PFSK-1 (cell line): ENCODE data around the gene SPDEF.

Experiments used
- FOXP2 ChIP-seq: optimal IDR thresholded peaks from 2 replicates; pipeline ENCODE3; 2011; ENCODE audit warnings: borderline replicate concordance, control low read depth, inconsistent platforms; ENCODE audit not compliant: insufficient read depth; ENCODE audit errors: extremely low read length, extremely low read depth
- POLR2AphosphoS5 ChIP-seq: IDR thresholded peaks from 2 replicates; pipeline ENCODE4 v1.6.1; 2012; ENCODE audit warnings: low read depth, mild to moderate bottlenecking, control low read depth, low read length, moderate library complexity
- SIN3A ChIP-seq: IDR thresholded peaks from 2 replicates; pipeline ENCODE4 v1.6.1; 2012; ENCODE audit warnings: mild to moderate bottlenecking, low read length, moderate library complexity, borderline replicate concordance; ENCODE audit not compliant: insufficient read depth
- TAF1 ChIP-seq: IDR thresholded peaks from 2 replicates; pipeline ENCODE4 v1.6.1; 2012; ENCODE audit warnings: low read length, control low read depth, borderline replicate concordance; ENCODE audit not compliant: insufficient read depth
- TF ChIP-seq, protein P1 (sequence below), 2 experiments: IDR thresholded peaks; 2 replicates each; pipeline versions ENCODE4 v1.6.1 to v1.8.0; 2011 to 2012; ENCODE audit warnings: low read depth in 2 of 2, low read length in 2 of 2, control low read depth in 1 of 2, inconsistent platforms in 1 of 2, mild to moderate bottlenecking in 1 of 2, moderate library complexity in 1 of 2; ENCODE audit not compliant: insufficient read depth in 1 of 2

Gene SPDEF

DNA sequence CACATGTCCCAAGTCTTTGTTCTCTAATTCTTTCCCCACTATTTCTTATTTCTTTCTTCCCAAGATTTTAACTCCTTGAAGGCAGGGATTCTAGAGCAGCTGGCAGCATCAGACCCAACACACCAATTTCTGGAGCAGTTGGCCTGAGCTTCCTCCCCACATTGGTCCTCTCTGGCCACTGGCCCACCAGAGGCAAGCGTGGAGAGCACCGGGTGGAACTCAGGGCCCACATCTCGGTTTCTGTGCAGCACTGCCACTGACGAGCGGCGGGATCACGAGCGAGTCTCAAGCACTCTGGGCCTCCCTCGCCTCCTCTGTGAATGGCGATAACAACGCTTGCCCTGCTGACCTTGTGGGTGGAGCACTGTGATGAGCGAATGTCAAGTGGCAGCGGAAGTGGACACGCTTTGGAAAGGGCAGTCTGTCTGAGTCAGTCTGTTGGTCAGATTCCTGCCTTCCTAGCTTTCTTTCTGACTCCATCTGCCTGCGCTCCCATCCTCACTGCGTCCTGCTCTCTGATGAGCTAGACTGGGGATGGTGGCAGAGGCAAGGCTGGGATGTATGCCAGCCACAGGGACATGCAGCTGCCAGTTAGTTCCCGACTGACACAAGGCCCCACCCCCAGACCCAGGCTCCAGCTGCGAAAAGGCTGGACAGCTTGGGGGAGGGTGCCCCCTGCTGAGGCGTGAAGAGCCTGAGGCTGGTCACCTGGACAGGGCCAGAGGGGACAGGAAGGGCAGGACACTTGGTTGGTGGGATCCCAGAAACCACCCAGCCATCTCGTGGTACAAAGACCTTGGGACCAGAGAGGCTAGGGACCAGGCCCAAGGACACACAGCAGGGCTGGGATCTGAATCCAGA, 4.5 kb upstream of the SPDEF start:
- no peak for TF ChIP-seq POLR2AphosphoS5
- no peak for TF ChIP-seq SIN3A
- no peak for TF ChIP-seq TAF1
- no peak for TF ChIP-seq FOXP2
- TF ChIP-seq, protein P1, sequence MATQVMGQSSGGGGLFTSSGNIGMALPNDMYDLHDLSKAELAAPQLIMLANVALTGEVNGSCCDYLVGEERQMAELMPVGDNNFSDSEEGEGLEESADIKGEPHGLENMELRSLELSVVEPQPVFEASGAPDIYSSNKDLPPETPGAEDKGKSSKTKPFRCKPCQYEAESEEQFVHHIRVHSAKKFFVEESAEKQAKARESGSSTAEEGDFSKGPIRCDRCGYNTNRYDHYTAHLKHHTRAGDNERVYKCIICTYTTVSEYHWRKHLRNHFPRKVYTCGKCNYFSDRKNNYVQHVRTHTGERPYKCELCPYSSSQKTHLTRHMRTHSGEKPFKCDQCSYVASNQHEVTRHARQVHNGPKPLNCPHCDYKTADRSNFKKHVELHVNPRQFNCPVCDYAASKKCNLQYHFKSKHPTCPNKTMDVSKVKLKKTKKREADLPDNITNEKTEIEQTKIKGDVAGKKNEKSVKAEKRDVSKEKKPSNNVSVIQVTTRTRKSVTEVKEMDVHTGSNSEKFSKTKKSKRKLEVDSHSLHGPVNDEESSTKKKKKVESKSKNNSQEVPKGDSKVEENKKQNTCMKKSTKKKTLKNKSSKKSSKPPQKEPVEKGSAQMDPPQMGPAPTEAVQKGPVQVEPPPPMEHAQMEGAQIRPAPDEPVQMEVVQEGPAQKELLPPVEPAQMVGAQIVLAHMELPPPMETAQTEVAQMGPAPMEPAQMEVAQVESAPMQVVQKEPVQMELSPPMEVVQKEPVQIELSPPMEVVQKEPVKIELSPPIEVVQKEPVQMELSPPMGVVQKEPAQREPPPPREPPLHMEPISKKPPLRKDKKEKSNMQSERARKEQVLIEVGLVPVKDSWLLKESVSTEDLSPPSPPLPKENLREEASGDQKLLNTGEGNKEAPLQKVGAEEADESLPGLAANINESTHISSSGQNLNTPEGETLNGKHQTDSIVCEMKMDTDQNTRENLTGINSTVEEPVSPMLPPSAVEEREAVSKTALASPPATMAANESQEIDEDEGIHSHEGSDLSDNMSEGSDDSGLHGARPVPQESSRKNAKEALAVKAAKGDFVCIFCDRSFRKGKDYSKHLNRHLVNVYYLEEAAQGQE (IDR thresholded peaks at IDR 0.05; ENCODE audit: insufficient read depth in 1 of 2, low read depth in 2 of 2, low read length in 2 of 2), result no peak; a peak in 1 of 4 replicates

DNA sequence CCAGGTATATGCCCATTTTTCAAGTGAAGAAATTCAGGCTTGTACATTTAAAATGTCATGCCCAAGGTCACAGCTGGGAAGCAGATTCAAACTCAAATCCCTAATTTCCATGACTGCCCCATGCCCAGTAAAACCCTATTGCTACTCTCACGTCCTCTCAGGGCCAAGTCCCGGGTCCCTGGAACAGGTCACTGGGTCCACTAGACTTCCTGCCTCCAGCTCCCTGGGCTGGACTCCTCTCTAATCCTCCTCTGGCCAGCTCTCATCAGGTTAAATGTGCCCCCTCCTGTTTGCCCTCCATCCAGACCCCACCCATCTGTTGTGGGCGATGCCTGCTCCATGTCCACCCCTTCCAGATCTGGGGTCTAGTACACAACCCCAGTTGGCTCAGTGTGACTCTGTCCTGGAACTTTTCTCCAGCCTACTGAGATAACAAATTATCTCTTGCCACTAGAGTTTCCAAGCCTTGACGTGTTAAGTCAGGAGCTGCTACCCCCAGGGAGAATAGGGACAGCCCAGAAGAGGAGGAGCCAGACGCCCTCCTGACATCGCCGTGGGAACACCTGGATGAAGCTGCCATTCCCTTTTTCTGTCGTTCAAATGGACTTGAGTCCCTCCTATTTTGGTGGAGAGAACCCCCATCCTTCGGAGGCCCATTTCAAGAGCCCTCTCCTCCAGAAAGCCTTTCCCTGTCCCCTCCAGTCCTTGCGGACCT, 3.7 kb upstream of the SPDEF start:
- TF ChIP-seq POLR2AphosphoS5, result no peak
- TF ChIP-seq SIN3A, result no peak
- TF ChIP-seq, protein P1 (IDR thresholded peaks at IDR 0.05; ENCODE audit: insufficient read depth in 1 of 2, low read depth in 2 of 2, low read length in 2 of 2), result no peak
- no peak for TF ChIP-seq FOXP2
- no peak for TF ChIP-seq TAF1

DNA sequence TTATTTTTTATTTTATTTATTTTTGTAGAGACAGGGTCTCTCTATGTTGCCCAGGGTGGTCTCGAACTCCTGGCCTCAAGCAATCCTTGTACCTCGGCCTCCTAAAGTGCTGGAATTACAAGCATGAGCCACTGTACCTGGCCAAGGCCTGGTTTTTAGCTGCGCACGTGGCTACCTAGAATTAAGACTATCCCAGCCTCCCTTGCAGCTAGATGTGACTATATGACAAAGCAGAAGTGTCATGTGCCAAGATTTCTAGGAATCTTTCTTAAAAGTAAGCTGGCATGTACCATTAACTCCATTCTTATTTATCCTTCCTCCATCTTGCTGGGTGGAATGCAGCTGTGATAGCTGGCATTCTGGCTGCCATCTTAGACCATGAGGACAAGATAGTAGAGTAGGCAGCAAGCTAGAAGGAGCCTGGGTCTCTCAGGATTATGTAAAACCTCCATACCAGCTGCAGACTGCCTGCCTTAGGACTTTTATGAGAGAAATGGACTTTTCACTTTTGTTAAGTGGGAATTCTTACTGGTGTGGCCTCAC, 2.1 kb upstream of the SPDEF start:
- no peak for TF ChIP-seq POLR2AphosphoS5
- TF ChIP-seq FOXP2, result no peak
- TF ChIP-seq, protein P1 (IDR thresholded peaks at IDR 0.05; ENCODE audit: insufficient read depth in 1 of 2, low read depth in 2 of 2, low read length in 2 of 2), result no peak
- no peak for TF ChIP-seq SIN3A
- TF ChIP-seq TAF1, result no peak

DNA sequence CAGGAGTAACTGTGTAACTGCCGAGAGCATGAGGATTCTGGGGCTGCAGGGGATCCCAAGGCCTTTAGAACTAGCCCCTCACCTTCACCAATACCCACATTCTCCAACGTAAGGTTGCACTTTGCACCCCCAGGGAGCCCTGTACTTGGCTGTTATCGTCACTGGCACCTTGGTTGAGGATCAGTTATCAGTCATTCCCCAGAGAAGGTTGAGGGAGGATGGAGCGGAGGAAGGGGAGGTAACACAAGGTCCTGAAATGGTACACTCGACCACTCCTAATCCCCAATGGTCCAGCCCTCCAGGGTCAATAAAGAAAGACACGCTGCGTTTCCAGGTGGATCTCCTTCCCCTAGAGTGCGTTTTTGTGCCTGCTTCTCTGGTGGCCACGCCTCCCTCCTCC, 1.1 kb upstream of the SPDEF start:
- TF ChIP-seq FOXP2 (no peak), POLR2AphosphoS5 (no peak), SIN3A (no peak), TAF1 (no peak)
- TF ChIP-seq, protein P1 (IDR thresholded peaks at IDR 0.05; ENCODE audit: insufficient read depth in 1 of 2, low read depth in 2 of 2, low read length in 2 of 2), result no peak
